ENCODE data around the gene MRPL12. TPM values are rescaled to one million over a fixed set of nuclear protein-coding genes. Genes with fewer than 3 reads are reported as not detected.

The MRPL12 gene
- total RNA-seq, 1 experiment from 2014 or later = 140 TPM

DNA sequence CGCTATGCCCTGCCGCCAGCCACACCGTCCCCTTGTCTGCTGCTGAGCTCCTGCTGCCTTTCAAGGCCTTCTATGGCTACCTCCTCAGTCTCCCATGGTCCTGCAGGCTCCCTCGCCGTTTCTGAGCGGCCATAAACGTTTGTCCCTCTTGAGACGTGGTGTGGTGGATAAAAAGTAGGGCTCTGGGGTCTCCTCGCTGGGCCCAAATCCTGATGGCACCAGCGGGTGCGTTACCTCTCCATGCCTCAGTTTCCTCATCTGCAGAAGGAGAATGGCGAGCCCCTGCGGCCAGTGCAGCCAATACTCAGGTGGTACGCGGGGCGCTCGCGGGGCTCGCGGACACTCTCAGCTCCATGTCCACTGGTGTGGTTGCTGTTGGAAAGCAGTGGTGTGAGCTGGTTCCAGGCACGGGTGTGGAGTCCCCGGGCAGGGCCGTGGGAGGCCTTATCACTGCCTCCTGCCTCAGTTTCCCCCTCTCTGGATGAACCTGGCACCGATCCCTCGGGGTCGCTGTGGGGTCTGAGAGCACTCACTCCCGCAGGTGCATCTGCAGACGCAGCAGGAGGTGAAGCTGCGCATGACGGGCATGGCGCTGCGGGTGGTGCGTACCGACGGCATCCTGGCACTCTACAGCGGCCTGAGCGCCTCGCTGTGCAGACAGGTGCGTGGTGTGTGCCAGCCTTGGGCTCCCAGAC is 11.4 kb downstream of the MRPL12 start:
- TF ChIP-seq, protein P1, sequence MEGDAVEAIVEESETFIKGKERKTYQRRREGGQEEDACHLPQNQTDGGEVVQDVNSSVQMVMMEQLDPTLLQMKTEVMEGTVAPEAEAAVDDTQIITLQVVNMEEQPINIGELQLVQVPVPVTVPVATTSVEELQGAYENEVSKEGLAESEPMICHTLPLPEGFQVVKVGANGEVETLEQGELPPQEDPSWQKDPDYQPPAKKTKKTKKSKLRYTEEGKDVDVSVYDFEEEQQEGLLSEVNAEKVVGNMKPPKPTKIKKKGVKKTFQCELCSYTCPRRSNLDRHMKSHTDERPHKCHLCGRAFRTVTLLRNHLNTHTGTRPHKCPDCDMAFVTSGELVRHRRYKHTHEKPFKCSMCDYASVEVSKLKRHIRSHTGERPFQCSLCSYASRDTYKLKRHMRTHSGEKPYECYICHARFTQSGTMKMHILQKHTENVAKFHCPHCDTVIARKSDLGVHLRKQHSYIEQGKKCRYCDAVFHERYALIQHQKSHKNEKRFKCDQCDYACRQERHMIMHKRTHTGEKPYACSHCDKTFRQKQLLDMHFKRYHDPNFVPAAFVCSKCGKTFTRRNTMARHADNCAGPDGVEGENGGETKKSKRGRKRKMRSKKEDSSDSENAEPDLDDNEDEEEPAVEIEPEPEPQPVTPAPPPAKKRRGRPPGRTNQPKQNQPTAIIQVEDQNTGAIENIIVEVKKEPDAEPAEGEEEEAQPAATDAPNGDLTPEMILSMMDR (conservative IDR thresholded peaks at IDR 0.05) = no peak
- H3K23me2 ChIP-seq (ENCODE audit: insufficient read length, low read depth, low read length, poor library complexity, severe bottlenecking) = peaks cover 20% of the 10 kb centered on the region
- H3K9me3 ChIP-seq (ENCODE audit: control insufficient read depth, low read depth, low read length) = no peaks in the 10 kb centered on the region
- H2BK120ac ChIP-seq (ENCODE audit: low read depth, low read length, poor library complexity, severe bottlenecking) = no peak overlapping the region
- H3K9ac ChIP-seq (ENCODE audit: extremely low read depth, insufficient read length, low read length) = no peak overlapping the region
- H3K4me1 ChIP-seq (ENCODE audit: insufficient read depth, low read length) = no peaks in the 10 kb centered on the region; the same call in 1 of the 2 replicates
- no peak overlapping the region for H4K91ac ChIP-seq (ENCODE audit: insufficient read length, low read depth, low read length)
- no peak for DNase-seq
- no peak overlapping the region for H3K56ac ChIP-seq (ENCODE audit: insufficient read length, low read depth, low read length)
- H3K79me1 ChIP-seq (ENCODE audit: insufficient read depth, low read depth, low read length, poor library complexity, severe bottlenecking) = no peaks in the 10 kb centered on the region
- H3K4me2 ChIP-seq (ENCODE audit: insufficient read depth, insufficient read length, low read length) = no peak overlapping the region
- H3K4me3 Mint-ChIP-seq = peak overlapping the region in 1 of 2 experiments; percentile 29; a peak in 1 of 5 replicates
- no peaks in the 10 kb centered on the region for H4K20me1 ChIP-seq (ENCODE audit: control insufficient read depth, insufficient read depth, insufficient read length)
- no peak overlapping the region for H4K8ac ChIP-seq (replicated peaks; ENCODE audit: insufficient read length, low read depth, low read length)
- H2BK15ac ChIP-seq (ENCODE audit: low read depth, low read length) = no peak overlapping the region
- H3K27me3 Mint-ChIP-seq (ENCODE audit: low read depth) = no peaks in the 10 kb centered on the region; the same call in 1 of the 2 replicates
- H3K23ac ChIP-seq (ENCODE audit: insufficient read length, low read depth, low read length) = no peak overlapping the region
- H3K14ac ChIP-seq (ENCODE audit: insufficient read depth, low read length) = no peak overlapping the region
- no peak overlapping the region for H3K27ac ChIP-seq (ENCODE audit: insufficient read length, low read depth, low read length)
- H2BK20ac ChIP-seq (ENCODE audit: low read depth, low read length, poor library complexity, severe bottlenecking) = no peak overlapping the region
- H3T11ph ChIP-seq (ENCODE audit: low read length) = no peak overlapping the region
- H3K79me2 ChIP-seq (ENCODE audit: insufficient read depth, low read length) = no peaks in the 10 kb centered on the region; the same call in 1 of the 2 replicates
- no CpG with 5 or more reads among the region's 39 CpGs for WGBS (ENCODE audit: extremely low coverage, insufficient read length, low lambda C conversion rate)
- H3K18ac ChIP-seq (ENCODE audit: insufficient read length, low read depth, low read length) = no peak overlapping the region
- no peaks in the 10 kb centered on the region; a peak in 1 of 5 replicates for H3K9me3 Mint-ChIP-seq
- no peak overlapping the region for H2AFZ ChIP-seq (ENCODE audit: low read length)
- H3K4ac ChIP-seq (ENCODE audit: low read depth, low read length) = no peak overlapping the region
- no peak overlapping the region for H4K5ac ChIP-seq (ENCODE audit: insufficient read length, low read depth, low read length)
- peaks cover 6 to 23% (median 10%) of the 10 kb centered on the region in 3 experiments for H3K36me3 Mint-ChIP-seq (ENCODE audit: insufficient read depth in 1 of 3, low read depth in 3 of 3)
- peaks cover 21 to 24% of the 10 kb centered on the region in 2 experiments for H3K4me1 Mint-ChIP-seq
- H2AK5ac ChIP-seq (ENCODE audit: insufficient read length, low read length) = no peak overlapping the region
- no peak overlapping the region for H2BK5ac ChIP-seq (ENCODE audit: insufficient read length, low read length)
- H2BK12ac ChIP-seq (ENCODE audit: insufficient read length, low read depth, low read length) = no peak overlapping the region
- no peak overlapping the region; a peak in 1 of 7 replicates for H3K27ac Mint-ChIP-seq
- no peaks in the 10 kb centered on the region for H3K27me3 ChIP-seq (ENCODE audit: insufficient read depth, low read length)

All from H9 (cell line).